MCF 10A (cell line): ENCODE data around the gene VCPKMT. TPM values are rescaled to one million over a fixed set of nuclear protein-coding genes. Genes with fewer than 3 reads are reported as not detected.
A peak's percentile ranks its signal among the peaks of the same experiment; 100 is the strongest.

Experiments
- BruUV-seq: library from RNA; stranded (reverse); fragments of 400-500 nt; replicated peaks from 2 replicates; lab custom pipeline; 2021; lab: Mats Ljungman, UMichigan
- CTCF ChIA-PET: fragments of 300-600 bp; sonication (Branson Sonifier 250); formaldehyde crosslinking; extraction: SDS; loops from one replicate; lab custom pipeline; 2021; ENCODE audit warnings: antibody characterized with exemption, inconsistent platforms; lab: Yijun Ruan, JAX
- POLR2A ChIA-PET: fragments of 300-600, 350-650 bp; sonication (Branson Sonifier 250); formaldehyde crosslinking; extraction: SDS; loops from one replicate; lab custom pipeline; 2020; ENCODE audit warnings: antibody characterized with exemption, inconsistent platforms; lab: Yijun Ruan, JAX
- DNase-seq: peaks from one replicate; pipeline ENCODE4 v3.0.0-alpha.2; 2018; ENCODE audit not compliant: unreplicated experiment
- H3K27ac Mint-ChIP-seq: one replicate; pipeline ENCODE4 v1.8.0; 2022; ENCODE audit warnings: mild to moderate bottlenecking, low read depth, mixed read lengths; ENCODE audit not compliant: unreplicated experiment
- H3K27me3 Mint-ChIP-seq: one replicate; pipeline ENCODE4 v1.8.0; 2022; ENCODE audit warnings: mixed read lengths; ENCODE audit not compliant: insufficient read depth, unreplicated experiment
- H3K36me3 Mint-ChIP-seq: one replicate; pipeline ENCODE4 v1.8.0; 2022; ENCODE audit warnings: mild to moderate bottlenecking, moderate library complexity, mixed read lengths; ENCODE audit not compliant: insufficient read depth, unreplicated experiment
- H3K4me1 Mint-ChIP-seq: one replicate; pipeline ENCODE4 v1.8.0; 2022; ENCODE audit warnings: mixed read lengths; ENCODE audit not compliant: insufficient read depth, unreplicated experiment
- H3K4me3 Mint-ChIP-seq: one replicate; pipeline ENCODE4 v1.8.0; 2022; ENCODE audit warnings: mild to moderate bottlenecking, moderate library complexity, mixed read lengths; ENCODE audit not compliant: unreplicated experiment
- H3K9me3 Mint-ChIP-seq: one replicate; pipeline ENCODE4 v1.8.0; 2022; ENCODE audit warnings: mixed read lengths; ENCODE audit not compliant: unreplicated experiment
- CTCF ChIP-seq: fragments of 200-600 bp; IDR thresholded peaks from one replicate; pipeline ENCODE4 v1.8.0; 2022; ENCODE audit warnings: antibody characterized with exemption, mild to moderate bottlenecking; ENCODE audit not compliant: unreplicated experiment
- intact Hi-C: fragments of 100-400 bp; cut with micrococcal nuclease; formaldehyde crosslinking; loops from 2 replicates; pipeline ENCODE4 v1.14.1; 2022
- total RNA-seq: library from RNA; stranded (reverse); gene quantifications from 2 replicates; pipeline ENCODE4 v1.2.3, GENCODE V29; 2022

The VCPKMT gene
- total RNA-seq, 1 experiment from 2014 or later: 7.2 TPM

DNA sequence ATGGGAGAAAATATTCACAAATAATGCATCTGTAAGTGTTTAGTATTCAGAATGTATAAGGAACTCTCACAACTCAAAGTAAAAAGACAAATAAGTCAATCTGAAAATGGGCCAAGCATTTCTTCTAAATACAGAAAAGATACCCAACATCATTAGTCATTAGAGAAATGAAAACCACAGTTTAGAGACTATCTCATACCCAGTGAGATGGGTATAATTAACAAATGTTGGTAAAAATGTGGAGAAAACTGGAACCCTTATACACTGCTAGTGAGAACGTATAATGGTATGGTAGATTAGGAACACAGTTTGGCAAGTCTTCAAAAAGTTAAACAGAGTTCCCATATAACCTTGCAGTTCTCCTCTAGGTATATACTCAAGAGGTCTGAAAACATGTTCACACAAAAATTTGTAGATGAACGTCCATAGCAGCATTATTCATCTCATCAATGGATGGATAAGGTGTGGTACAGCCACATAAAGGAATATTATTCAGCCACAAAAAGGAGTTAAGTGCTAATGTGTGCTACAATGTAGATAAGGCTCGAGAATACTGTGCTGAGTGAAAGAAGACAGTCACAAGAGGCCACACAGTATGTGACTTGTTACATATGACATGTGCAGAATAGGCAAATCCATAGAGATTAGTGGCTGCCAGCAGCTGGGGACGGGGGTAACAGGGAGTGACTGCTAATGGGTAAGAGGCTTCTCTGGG lies 5.9 kb downstream of the VCPKMT start:
- Mint-ChIP-seq H3K27ac (no peak overlapping the region), H3K9me3 (no peaks in the 10 kb centered on the region), H3K4me3 (no peak overlapping the region), H3K4me1 (no peaks in the 10 kb centered on the region), H3K36me3 (peaks cover 73% of the 10 kb centered on the region), H3K27me3 (no peaks in the 10 kb centered on the region)
- no peak for DNase-seq
- BruUV-seq: no TSS peak
- intact Hi-C loops: no loop called here
- CTCF ChIA-PET: interaction anchor here (0.7 to 4.2 kb wide), 4 partner anchors 245 to 258 kb away, joined by 3 to 23 read pairs (median 12); partner anchors contain the start of gene NEMF
- no peak for TF ChIP-seq CTCF
- POLR2A ChIA-PET: no interaction called here

- intact Hi-C loops: no loop called here
- H3K36me3 Mint-ChIP-seq: peaks cover 65% of the 10 kb centered on the region
- ChIA-PET POLR2A (interaction anchor here (0.7 to 1.0 kb wide), 2 partner anchors 10 to 301 kb away, joined by 3 read pairs; no protein-coding TSS in a partner anchor), CTCF (interaction anchor here (0.7 to 1.6 kb wide), 3 partner anchors 244 to 252 kb away, joined by 3 to 11 read pairs (median 4); no protein-coding TSS in a partner anchor)
- no TSS peak for BruUV-seq
- peak; percentile 14 for TF ChIP-seq CTCF
- no peaks in the 10 kb centered on the region for H3K4me1 Mint-ChIP-seq
- H3K27me3 Mint-ChIP-seq: no peaks in the 10 kb centered on the region
- no peak for DNase-seq
- H3K27ac Mint-ChIP-seq: no peak overlapping the region
- no peaks in the 10 kb centered on the region for H3K9me3 Mint-ChIP-seq
- H3K4me3 Mint-ChIP-seq: no peak overlapping the region
Measured at GRCh38 chr14:50109342-50109741, 7.0 kb downstream of the VCPKMT start.

GRCh38 chr14:50107850-50108249 lies 8.5 kb downstream of the VCPKMT start:
- H3K4me3 Mint-ChIP-seq: no peak overlapping the region
- no TSS peak for BruUV-seq
- no peaks in the 10 kb centered on the region for H3K9me3 Mint-ChIP-seq
- peaks cover 55% of the 10 kb centered on the region for H3K36me3 Mint-ChIP-seq
- ChIA-PET CTCF (interaction anchor here (0.6 to 8.1 kb wide), 4 partner anchors 45 to 255 kb away, joined by 3 to 178 read pairs (median 22); partner anchors contain the start of gene NEMF), POLR2A (interaction anchor here (1.5 to 2.9 kb wide), 3 partner anchors 9 to 245 kb away, joined by 4 to 17 read pairs (median 11); partner anchors contain the start of gene VCPKMT)
- intact Hi-C loops: no loop called here
- no peaks in the 10 kb centered on the region for H3K4me1 Mint-ChIP-seq
- no peak for DNase-seq
- no peak for TF ChIP-seq CTCF
- H3K27ac Mint-ChIP-seq: no peak overlapping the region
- no peaks in the 10 kb centered on the region for H3K27me3 Mint-ChIP-seq

GRCh38 chr14:50106178-50106577 lies 10.2 kb downstream of the VCPKMT start:
- Mint-ChIP-seq H3K4me3 (no peak overlapping the region), H3K4me1 (no peaks in the 10 kb centered on the region), H3K36me3 (peaks cover 40% of the 10 kb centered on the region), H3K27ac (no peak overlapping the region), H3K27me3 (no peaks in the 10 kb centered on the region), H3K9me3 (no peaks in the 10 kb centered on the region)
- TF ChIP-seq CTCF: no peak
- intact Hi-C loops: no loop called here
- ChIA-PET CTCF (interaction anchor here (1.3 to 8.1 kb wide), 3 partner anchors 218 to 253 kb away, joined by 3 to 178 read pairs (median 40); partner anchors contain the start of gene NEMF), POLR2A (interaction anchor here (1.4 to 2.9 kb wide), 4 partner anchors 10 to 254 kb away, joined by 3 to 17 read pairs (median 11); partner anchors contain the start of genes NEMF and VCPKMT)
- TSS peak; percentile 3 for BruUV-seq
- no peak for DNase-seq
